ENCODE results near the gene PLEKHA7. TPM values are rescaled to one million over a fixed set of nuclear protein-coding genes. Genes with fewer than 3 reads are reported as not detected.

Gene PLEKHA7
- total RNA-seq, 2 experiments from 2014 or later: 1.9 to 2.5 TPM

DNA sequence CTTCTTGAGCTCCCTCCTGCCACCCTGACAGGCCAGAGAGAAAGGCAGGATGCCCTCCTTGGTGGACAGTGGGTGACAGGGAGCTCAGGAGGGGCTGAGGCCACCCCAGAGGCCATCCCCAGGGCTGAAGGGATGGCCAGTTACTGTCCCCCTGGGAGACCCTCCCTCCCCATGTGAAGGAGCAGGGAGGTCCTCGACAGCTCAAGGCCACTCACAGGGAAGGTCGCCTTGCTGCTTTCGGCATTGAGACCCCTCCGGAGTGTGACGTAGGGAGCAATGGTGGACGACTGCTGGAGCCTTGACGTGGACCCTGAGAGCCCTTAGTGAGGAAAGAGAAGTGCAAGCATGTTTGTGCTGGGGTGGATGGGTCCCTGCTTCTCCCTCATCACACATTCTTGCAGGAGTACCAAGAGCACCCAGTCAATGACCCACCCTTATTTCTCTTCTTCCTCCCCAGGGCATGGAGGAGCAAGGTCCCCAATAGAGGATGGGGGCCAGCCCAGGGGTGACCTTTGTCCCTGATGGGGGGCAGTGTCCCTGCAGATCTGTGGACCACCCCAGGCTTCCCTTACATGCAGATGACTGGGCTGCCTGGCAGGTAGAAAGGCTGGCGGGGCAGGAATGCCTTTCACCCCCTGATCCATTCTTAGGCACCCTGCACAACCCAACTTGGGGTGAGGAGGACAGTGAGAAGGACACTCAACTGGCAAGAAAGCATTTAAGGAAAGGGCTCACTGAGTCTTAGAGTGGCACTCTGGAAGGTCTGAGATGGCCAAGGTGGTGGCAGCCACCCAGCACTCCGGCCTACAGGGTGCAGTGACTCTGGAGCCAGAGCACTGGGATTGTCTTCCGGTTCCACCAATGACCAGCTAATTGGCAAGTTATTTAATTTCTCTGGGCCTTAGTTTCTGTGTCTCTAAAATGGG lies 224.4 kb downstream of the PLEKHA7 start:
- CTCF ChIA-PET: interaction anchor here (0.9 to 6.4 kb wide), 6 partner anchors 12 to 276 kb away, joined by 3 to 29 read pairs (median 10); no protein-coding TSS in a partner anchor
- Mint-ChIP-seq H3K4me1 (ENCODE audit: low read depth) (peaks cover under 1% of the 10 kb centered on the region), H3K4me3 (no peak overlapping the region), H3K27me3 (ENCODE audit: low read depth) (no peaks in the 10 kb centered on the region), H3K9me3 (no peaks in the 10 kb centered on the region), H3K36me3 (ENCODE audit: low read depth) (no peaks in the 10 kb centered on the region), H3K27ac (no peak overlapping the region)
- no peak for DNase-seq
- intact Hi-C loops (cut with micrococcal nuclease): loop anchor here (5.0 kb wide), 1 partner anchor 147 kb away; no protein-coding TSS in a partner anchor

GRCh38 chr11:16789063-16789420 lies 225.2 kb downstream of the PLEKHA7 start:
- H3K36me3 Mint-ChIP-seq (ENCODE audit: low read depth): no peaks in the 10 kb centered on the region
- no peak overlapping the region for H3K27ac Mint-ChIP-seq
- H3K4me1 Mint-ChIP-seq (ENCODE audit: low read depth): no peaks in the 10 kb centered on the region
- no peak for DNase-seq
- H3K27me3 Mint-ChIP-seq (ENCODE audit: low read depth): no peaks in the 10 kb centered on the region
- CTCF ChIA-PET: interaction anchor here (1.2 to 6.4 kb wide), 10 partner anchors 8 to 276 kb away, joined by 4 to 29 read pairs (median 6); no protein-coding TSS in a partner anchor
- H3K4me3 Mint-ChIP-seq: no peak overlapping the region
- intact Hi-C loops (cut with micrococcal nuclease): loop anchor here (5.0 kb wide), 1 partner anchor 148 kb away; no protein-coding TSS in a partner anchor
- H3K9me3 Mint-ChIP-seq: no peaks in the 10 kb centered on the region

DNA sequence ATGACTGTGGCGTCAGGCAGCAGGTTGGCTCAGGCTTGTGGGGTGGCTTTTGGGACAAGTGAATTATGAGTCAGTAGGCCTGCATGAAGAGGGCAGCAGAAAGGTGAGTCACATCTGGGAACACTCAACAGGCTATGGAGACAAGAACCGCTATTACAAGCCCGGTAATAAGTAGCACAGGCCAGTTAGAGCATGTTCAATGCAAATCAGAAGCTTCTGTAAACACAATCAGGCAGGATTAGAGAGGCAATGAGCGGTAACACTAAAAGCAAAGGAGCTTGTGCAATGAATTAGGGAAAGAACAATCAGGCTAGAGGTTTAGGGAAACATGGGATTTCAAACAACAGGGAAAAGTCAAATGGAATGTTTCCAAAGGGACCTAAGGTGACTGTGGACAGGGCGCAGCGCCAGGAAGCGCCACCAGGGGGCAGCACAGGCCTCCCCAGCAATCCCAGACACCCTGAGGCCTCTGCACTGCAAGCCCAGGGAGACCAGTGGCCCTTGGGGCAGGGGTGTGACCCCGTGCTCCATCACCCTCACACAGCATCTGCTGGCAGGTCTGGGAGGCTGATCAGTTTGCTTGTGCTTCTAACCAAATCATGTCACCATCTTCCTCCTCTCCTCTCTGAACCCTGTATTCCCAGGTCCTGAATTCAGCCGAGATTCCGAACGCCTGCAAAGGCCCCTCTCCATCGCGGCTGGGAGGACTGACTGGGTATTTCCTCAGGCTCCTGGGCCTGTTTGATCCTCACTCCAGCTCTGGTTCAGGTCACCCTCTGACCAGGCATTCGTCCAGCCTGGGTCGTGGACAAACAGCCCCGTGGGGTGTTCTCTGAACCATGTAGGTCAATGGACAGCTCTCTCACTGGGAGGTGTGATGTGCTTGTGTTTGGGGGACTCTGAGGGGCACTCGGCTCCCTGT lies 225.8 kb downstream of the PLEKHA7 start:
- no peak overlapping the region for H3K4me3 Mint-ChIP-seq
- no peaks in the 10 kb centered on the region for H3K36me3 Mint-ChIP-seq (ENCODE audit: low read depth)
- H3K9me3 Mint-ChIP-seq: no peaks in the 10 kb centered on the region
- CTCF ChIA-PET: interaction anchor here (0.7 to 6.4 kb wide), 19 partner anchors 9 to 740 kb away, joined by 3 to 29 read pairs (median 5); no protein-coding TSS in a partner anchor
- peak; percentile 64 for DNase-seq
- H3K27me3 Mint-ChIP-seq (ENCODE audit: low read depth): no peaks in the 10 kb centered on the region
- no peak overlapping the region for H3K27ac Mint-ChIP-seq
- intact Hi-C loops (cut with micrococcal nuclease): loop anchor here (1.0 to 5.0 kb wide), 3 partner anchors 95 to 716 kb away; no protein-coding TSS in a partner anchor
- H3K4me1 Mint-ChIP-seq (ENCODE audit: low read depth): no peaks in the 10 kb centered on the region

- no peak overlapping the region for H3K4me3 Mint-ChIP-seq
- H3K27ac Mint-ChIP-seq: no peak overlapping the region
- intact Hi-C loops (cut with micrococcal nuclease): loop anchor here (5.0 kb wide), 1 partner anchor 150 kb away; no protein-coding TSS in a partner anchor
- no peaks in the 10 kb centered on the region for H3K36me3 Mint-ChIP-seq (ENCODE audit: low read depth)
- no peaks in the 10 kb centered on the region for H3K9me3 Mint-ChIP-seq
- no peaks in the 10 kb centered on the region for H3K4me1 Mint-ChIP-seq (ENCODE audit: low read depth)
- CTCF ChIA-PET: interaction anchor here (0.6 to 6.4 kb wide), 18 partner anchors 9 to 278 kb away, joined by 3 to 32 read pairs (median 8); no protein-coding TSS in a partner anchor
- no peak for DNase-seq
- H3K27me3 Mint-ChIP-seq (ENCODE audit: low read depth): no peaks in the 10 kb centered on the region
Measured at GRCh38 chr11:16787035-16787742, 227.0 kb downstream of the PLEKHA7 start.

- H3K4me3 Mint-ChIP-seq: no peak overlapping the region
Measured at GRCh38 chr11:16786131-16786530, 228.1 kb downstream of the PLEKHA7 start.

DNA sequence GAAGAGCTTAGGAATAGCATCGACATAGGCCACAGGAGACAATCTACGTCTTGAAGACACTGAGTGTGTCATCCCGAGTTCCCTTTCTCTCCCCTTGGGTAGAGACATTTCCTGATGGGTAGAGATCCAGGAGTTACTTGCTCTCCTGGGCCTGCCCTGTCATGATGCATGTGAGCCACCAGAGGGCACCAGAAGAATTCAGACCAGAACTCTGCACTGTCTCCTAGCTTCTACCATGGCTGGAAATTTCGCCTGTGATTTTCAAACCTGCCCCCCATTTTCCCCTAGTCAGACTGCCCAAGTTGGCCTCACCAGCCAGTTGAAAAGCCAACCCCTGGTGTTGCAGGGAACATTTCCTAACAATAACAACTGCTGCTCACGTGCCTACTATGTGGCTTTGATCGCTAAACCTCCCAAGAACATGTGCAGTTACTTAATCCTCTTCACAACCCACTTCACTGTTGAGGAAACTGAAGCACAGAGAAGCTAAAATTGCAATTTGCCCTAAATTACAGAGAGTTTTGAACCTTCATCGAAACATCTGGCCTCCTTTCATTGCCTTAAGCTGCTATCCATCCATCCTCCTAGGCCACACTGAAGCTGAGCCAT lies 228.6 kb downstream of the PLEKHA7 start:
- Mint-ChIP-seq H3K4me3 (no peak overlapping the region), H3K27me3 (ENCODE audit: low read depth) (no peaks in the 10 kb centered on the region), H3K36me3 (ENCODE audit: low read depth) (no peaks in the 10 kb centered on the region), H3K27ac (no peak overlapping the region), H3K4me1 (ENCODE audit: low read depth) (no peaks in the 10 kb centered on the region), H3K9me3 (no peaks in the 10 kb centered on the region)
- DNase-seq: peak; percentile 79
- CTCF ChIA-PET: interaction anchor here (0.6 to 6.4 kb wide), 27 partner anchors 9 to 1285 kb away, joined by 3 to 32 read pairs (median 5); partner anchors contain the start of gene PLEKHA7
- intact Hi-C loops (cut with micrococcal nuclease): loop anchor here (1.0 to 5.0 kb wide), 3 partner anchors 35 to 278 kb away; no protein-coding TSS in a partner anchor

More at GRCh38 chr11:16786131-16786530, 228.1 kb downstream of the PLEKHA7 start:
- no peak overlapping the region for H3K27ac Mint-ChIP-seq
- H3K27me3 Mint-ChIP-seq (ENCODE audit: low read depth): no peaks in the 10 kb centered on the region
- no peaks in the 10 kb centered on the region for H3K9me3 Mint-ChIP-seq
- H3K36me3 Mint-ChIP-seq (ENCODE audit: low read depth): no peaks in the 10 kb centered on the region
- intact Hi-C loops (cut with micrococcal nuclease): loop anchor here (5.0 kb wide), 1 partner anchor 151 kb away; no protein-coding TSS in a partner anchor
- CTCF ChIA-PET: interaction anchor here (0.6 to 6.4 kb wide), 22 partner anchors 9 to 716 kb away, joined by 3 to 32 read pairs (median 5); partner anchors contain the start of gene PLEKHA7
- H3K4me1 Mint-ChIP-seq (ENCODE audit: low read depth): no peaks in the 10 kb centered on the region
- DNase-seq: no peak

- no peak overlapping the region for H3K27ac Mint-ChIP-seq
- no peak for DNase-seq
- CTCF ChIA-PET: interaction anchor here (0.6 to 6.4 kb wide), 18 partner anchors 10 to 362 kb away, joined by 3 to 32 read pairs (median 6); no protein-coding TSS in a partner anchor
- H3K27me3 Mint-ChIP-seq (ENCODE audit: low read depth): no peaks in the 10 kb centered on the region
- intact Hi-C loops (cut with micrococcal nuclease): loop anchor here (1.0 to 5.0 kb wide), 3 partner anchors 36 to 279 kb away; no protein-coding TSS in a partner anchor
- H3K4me3 Mint-ChIP-seq: no peak overlapping the region
- no peaks in the 10 kb centered on the region for H3K9me3 Mint-ChIP-seq
- no peaks in the 10 kb centered on the region for H3K4me1 Mint-ChIP-seq (ENCODE audit: low read depth)
- no peaks in the 10 kb centered on the region for H3K36me3 Mint-ChIP-seq (ENCODE audit: low read depth)
Measured at GRCh38 chr11:16784666-16785065, 229.5 kb downstream of the PLEKHA7 start.

- H3K27ac Mint-ChIP-seq: no peak overlapping the region
- no peaks in the 10 kb centered on the region for H3K9me3 Mint-ChIP-seq
- no peaks in the 10 kb centered on the region for H3K27me3 Mint-ChIP-seq (ENCODE audit: low read depth)
- intact Hi-C loops (cut with micrococcal nuclease): no loop called here
- no peak for DNase-seq
- H3K4me1 Mint-ChIP-seq (ENCODE audit: low read depth): no peaks in the 10 kb centered on the region
- CTCF ChIA-PET: interaction anchor here (0.9 to 6.4 kb wide), 9 partner anchors 8 to 363 kb away, joined by 3 to 32 read pairs (median 7); no protein-coding TSS in a partner anchor
- H3K4me3 Mint-ChIP-seq: no peak overlapping the region
- H3K36me3 Mint-ChIP-seq (ENCODE audit: low read depth): no peaks in the 10 kb centered on the region
Measured at GRCh38 chr11:16784097-16784496, 230.1 kb downstream of the PLEKHA7 start.

DNA sequence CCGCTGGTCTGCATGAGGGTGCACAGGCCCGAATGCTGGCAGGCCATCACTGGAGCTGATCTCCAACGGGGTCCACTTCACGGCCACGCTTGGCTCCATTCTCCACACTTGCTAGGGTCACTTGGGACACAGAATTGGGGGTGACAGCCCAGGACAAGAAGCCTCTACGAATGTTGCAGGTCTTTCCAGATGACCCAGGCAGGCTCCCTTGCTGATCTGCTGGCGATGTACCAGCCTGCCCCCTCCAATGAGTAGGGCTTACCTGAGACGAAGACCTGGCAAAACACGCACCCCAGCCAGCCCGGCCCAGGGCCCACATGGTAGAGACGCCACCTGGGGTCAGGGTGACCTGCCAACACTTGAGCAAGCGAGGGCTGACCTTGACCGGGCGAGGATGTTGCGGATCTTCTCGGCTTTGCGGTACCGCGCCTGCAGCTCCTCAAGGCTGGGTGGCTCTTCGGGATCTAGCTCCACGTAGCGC lies 230.9 kb downstream of the PLEKHA7 start:
- intact Hi-C loops (cut with micrococcal nuclease): no loop called here
- H3K36me3 Mint-ChIP-seq (ENCODE audit: low read depth): no peaks in the 10 kb centered on the region
- no peak for DNase-seq
- no peaks in the 10 kb centered on the region for H3K4me1 Mint-ChIP-seq (ENCODE audit: low read depth)
- no peak overlapping the region for H3K27ac Mint-ChIP-seq
- H3K27me3 Mint-ChIP-seq (ENCODE audit: low read depth): no peaks in the 10 kb centered on the region
- H3K4me3 Mint-ChIP-seq: no peak overlapping the region
- H3K9me3 Mint-ChIP-seq: no peaks in the 10 kb centered on the region
- CTCF ChIA-PET: interaction anchor here (0.9 to 6.4 kb wide), 8 partner anchors 8 to 424 kb away, joined by 3 to 32 read pairs (median 6); no protein-coding TSS in a partner anchor

GRCh38 chr11:16781936-16782919 lies 232.0 kb downstream of the PLEKHA7 start:
- intact Hi-C loops (cut with micrococcal nuclease): no loop called here
- H3K27ac Mint-ChIP-seq: no peak overlapping the region
- CTCF ChIA-PET: interaction anchor here (0.9 to 1.0 kb wide), 2 partner anchors 32 to 425 kb away, joined by 3 read pairs; no protein-coding TSS in a partner anchor

More at GRCh38 chr11:16781936-16782919, 232.0 kb downstream of the PLEKHA7 start:
- Mint-ChIP-seq H3K27me3 (ENCODE audit: low read depth) (no peaks in the 10 kb centered on the region), H3K4me3 (no peak overlapping the region), H3K4me1 (ENCODE audit: low read depth) (no peaks in the 10 kb centered on the region), H3K36me3 (ENCODE audit: low read depth) (no peaks in the 10 kb centered on the region), H3K9me3 (no peaks in the 10 kb centered on the region)
- DNase-seq: no peak

All from activated naive CD4-positive, alpha-beta T cell treated with anti-CD3 and anti-CD28 coated beads for 36 hours (primary cell).